Stimulated activated CD4-positive, alpha-beta T cell treated with anti-CD3 and anti-CD28 coated beads, TNF-alpha, amount 100 ng/mL, for 4 hours (primary cell): ENCODE measurements around the gene PCIF1.
"Not testable (repeated sequence)": the region's sequence is repeated elsewhere in the genome, so short reads cannot be mapped to it uniquely, and the experiment has no call there.

Source experiments
- DNase-seq, 3 experiments: peaks; one replicate each; pipeline ENCODE4 v3.0.0-alpha.2; 2020; ENCODE audit warnings: low read depth in 3 of 3

PCIF1 gene

GRCh38 chr20:45994761-45995493 lies 60.4 kb downstream of the PCIF1 start:
- DNase-seq = no peak

DNA sequence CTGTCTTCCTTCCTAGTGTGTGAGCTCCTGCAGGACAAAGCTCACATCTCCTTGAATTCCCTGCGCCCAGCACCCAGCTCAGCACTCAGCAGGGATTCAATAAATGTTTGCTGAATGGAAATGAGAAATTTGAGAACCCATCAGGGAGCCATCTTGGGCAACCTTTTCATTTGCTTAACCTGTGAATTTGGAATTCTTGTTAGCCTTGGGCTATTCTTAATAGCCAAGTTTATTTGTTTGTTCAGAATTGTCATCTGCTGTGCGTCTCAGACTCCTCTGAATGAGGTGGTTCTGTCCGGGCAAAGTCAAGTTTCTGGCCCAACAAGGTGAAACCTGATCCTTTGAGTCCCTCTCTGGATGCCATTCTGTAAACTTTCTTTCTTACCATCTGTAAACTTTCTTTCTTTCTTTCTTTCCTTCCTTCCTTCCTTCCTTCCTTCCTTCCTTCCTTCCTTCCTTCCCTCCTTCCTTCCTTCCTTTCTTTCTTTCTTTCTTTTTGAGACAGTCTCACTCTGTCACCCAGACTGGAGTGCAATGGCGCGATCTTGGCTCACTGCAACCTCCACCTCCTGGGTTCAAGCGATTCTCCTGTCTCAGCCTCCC lies 61.1 kb downstream of the PCIF1 start:
- DNase-seq = not testable (repeated sequence)

GRCh38 chr20:45997187-45997586 lies 62.7 kb downstream of the PCIF1 start:
- DNase-seq = no peak
